H1 (cell line): ENCODE results near the gene MCEMP1.

Source experiments
- TCF12 ChIP-seq: IDR thresholded peaks from 2 replicates; pipeline ENCODE4 v1.6.1; 2011; ENCODE audit warnings: low read depth, mild to moderate bottlenecking, low read length
- YY1 ChIP-seq: IDR thresholded peaks from 2 replicates; pipeline ENCODE4 v1.6.1; 2011; ENCODE audit warnings: low read depth, mild to moderate bottlenecking, low read length

DNA sequence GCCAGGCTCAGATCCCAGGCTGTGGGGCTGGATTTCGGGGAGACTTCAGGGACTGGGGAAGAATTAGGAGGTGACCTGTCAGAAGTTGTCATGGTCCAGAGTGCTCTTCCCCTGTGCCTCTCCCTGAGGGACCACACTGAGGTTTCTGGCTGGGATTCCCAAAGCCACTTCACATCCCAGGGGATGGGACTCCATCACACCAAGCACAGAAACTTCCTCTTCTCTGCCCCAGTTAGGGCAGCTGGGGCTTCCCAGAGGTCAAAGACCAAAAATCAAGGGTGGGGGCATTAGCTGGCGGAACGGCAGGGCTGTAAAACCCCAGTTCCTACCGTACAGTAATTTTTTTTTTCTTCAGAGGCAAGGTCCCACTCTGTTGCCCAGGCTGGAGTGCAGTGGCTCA is 17.6 kb downstream of the MCEMP1 start:
- TF ChIP-seq YY1: no peak
- TF ChIP-seq TCF12: no peak
